Type B pancreatic cell (in vitro differentiated cells): ENCODE results near the gene PYCARD. TPM values are rescaled to one million over a fixed set of nuclear protein-coding genes. Genes with fewer than 3 reads are reported as not detected.

ENCODE experiments used
- DNase-seq: peaks from one replicate; pipeline ENCODE4 v3.0.0; 2021; ENCODE audit warnings: mixed read lengths; ENCODE audit not compliant: unreplicated experiment; ENCODE audit errors: extremely low spot score
- H3K27ac Mint-ChIP-seq: 2 replicates; pipeline ENCODE4 v1.8.0; 2021; ENCODE audit warnings: mild to moderate bottlenecking, mixed read lengths
- H3K27me3 Mint-ChIP-seq: 2 replicates; pipeline ENCODE4 v1.8.0; 2021; ENCODE audit warnings: mixed read lengths
- H3K36me3 Mint-ChIP-seq: 2 replicates; pipeline ENCODE4 v1.8.0; 2021; ENCODE audit warnings: mixed read lengths
- H3K4me1 Mint-ChIP-seq: one replicate; pipeline ENCODE4 v1.8.0; 2021; ENCODE audit warnings: mixed read lengths; ENCODE audit not compliant: unreplicated experiment
- H3K4me3 Mint-ChIP-seq: 2 replicates; pipeline ENCODE4 v1.8.0; 2021; ENCODE audit warnings: mild to moderate bottlenecking, mixed read lengths
- H3K9me3 Mint-ChIP-seq: 2 replicates; pipeline ENCODE4 v1.8.0; 2021; ENCODE audit warnings: mixed read lengths
- total RNA-seq: library from RNA; stranded (reverse); gene quantifications from 2 replicates; pipeline ENCODE4 v1.2.1, GENCODE V29; 2021; ENCODE audit warnings: low replicate concordance
- TF ChIP-seq, protein P1 (sequence below): fragments of 200-600 bp; sonication (generic); conservative IDR thresholded peaks from 2 replicates; pipeline ENCODE4 v1.5.0; 2021; ENCODE audit warnings: antibody characterized with exemption, mild to moderate bottlenecking

PYCARD gene
- total RNA-seq, 1 donor from 2014 or later = 8.2 TPM

DNA sequence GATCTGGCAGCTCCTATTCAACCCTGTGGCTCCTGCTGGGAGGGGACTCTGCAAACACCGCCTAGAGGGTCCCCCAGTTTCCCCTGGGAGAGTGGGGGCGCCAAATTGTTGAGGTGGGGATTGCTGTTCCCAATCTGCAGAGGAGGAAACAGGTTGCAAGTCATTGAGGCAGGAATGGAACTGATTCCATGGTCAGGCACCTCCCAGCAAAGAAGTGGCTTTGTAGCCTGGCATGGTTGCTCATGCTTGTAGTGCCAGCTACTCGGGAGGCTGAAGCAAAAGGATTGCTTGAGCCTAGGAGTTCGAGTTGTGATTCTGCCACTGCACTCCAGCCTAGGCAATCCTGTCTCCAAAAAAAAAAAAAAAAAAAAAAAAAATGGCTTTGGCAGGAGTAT is 14.6 kb upstream of the PYCARD start:
- TF ChIP-seq, protein P1, sequence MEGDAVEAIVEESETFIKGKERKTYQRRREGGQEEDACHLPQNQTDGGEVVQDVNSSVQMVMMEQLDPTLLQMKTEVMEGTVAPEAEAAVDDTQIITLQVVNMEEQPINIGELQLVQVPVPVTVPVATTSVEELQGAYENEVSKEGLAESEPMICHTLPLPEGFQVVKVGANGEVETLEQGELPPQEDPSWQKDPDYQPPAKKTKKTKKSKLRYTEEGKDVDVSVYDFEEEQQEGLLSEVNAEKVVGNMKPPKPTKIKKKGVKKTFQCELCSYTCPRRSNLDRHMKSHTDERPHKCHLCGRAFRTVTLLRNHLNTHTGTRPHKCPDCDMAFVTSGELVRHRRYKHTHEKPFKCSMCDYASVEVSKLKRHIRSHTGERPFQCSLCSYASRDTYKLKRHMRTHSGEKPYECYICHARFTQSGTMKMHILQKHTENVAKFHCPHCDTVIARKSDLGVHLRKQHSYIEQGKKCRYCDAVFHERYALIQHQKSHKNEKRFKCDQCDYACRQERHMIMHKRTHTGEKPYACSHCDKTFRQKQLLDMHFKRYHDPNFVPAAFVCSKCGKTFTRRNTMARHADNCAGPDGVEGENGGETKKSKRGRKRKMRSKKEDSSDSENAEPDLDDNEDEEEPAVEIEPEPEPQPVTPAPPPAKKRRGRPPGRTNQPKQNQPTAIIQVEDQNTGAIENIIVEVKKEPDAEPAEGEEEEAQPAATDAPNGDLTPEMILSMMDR = no peak
- Mint-ChIP-seq H3K4me1 (peaks cover 3% of the 10 kb centered on the region), H3K9me3 (no peaks in the 10 kb centered on the region), H3K27me3 (peaks cover 87% of the 10 kb centered on the region), H3K4me3 (no peak overlapping the region), H3K36me3 (no peaks in the 10 kb centered on the region), H3K27ac (no peak overlapping the region)
- no peak for DNase-seq

GRCh38 chr16:31216422-31217135 is 14.0 kb upstream of the PYCARD start, which contains the start of gene PYDC1:
PYDC1 (minus strand) TSS chr16:31217135; CDS start chr16:31217028, 107 bp downstream.
- H3K36me3 Mint-ChIP-seq = no peaks in the 10 kb centered on the region
- H3K27ac Mint-ChIP-seq = no peak within 1 kb of the TSS
- H3K4me3 Mint-ChIP-seq = peak within 1 kb of the TSS; percentile 80
- TF ChIP-seq, protein P1 = no peak
- H3K4me1 Mint-ChIP-seq = peaks cover 3% of the 10 kb centered on the region
- H3K27me3 Mint-ChIP-seq = peaks cover 88% of the 10 kb centered on the region
- DNase-seq = no peak
- no peaks in the 10 kb centered on the region for H3K9me3 Mint-ChIP-seq

GRCh38 chr16:31215287-31216162 is 13.0 kb upstream of the PYCARD start:
- peaks cover 84% of the 10 kb centered on the region for H3K27me3 Mint-ChIP-seq

DNA sequence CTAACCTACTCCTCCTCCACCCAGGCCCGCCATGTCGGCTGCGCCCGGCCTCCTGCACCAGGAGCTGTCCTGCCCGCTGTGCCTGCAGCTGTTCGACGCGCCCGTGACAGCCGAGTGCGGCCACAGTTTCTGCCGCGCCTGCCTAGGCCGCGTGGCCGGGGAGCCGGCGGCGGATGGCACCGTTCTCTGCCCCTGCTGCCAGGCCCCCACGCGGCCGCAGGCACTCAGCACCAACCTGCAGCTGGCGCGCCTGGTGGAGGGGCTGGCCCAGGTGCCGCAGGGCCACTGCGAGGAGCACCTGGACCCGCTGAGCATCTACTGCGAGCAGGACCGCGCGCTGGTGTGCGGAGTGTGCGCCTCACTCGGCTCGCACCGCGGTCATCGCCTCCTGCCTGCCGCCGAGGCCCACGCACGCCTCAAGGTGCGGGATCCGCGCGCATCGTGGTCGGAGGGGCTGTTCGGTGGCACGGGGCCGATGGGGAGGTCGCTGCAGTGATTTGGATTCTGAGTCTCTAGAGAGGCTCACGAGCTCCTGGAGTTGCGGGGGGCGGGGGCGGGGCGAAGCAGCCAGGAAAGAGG is 12.2 kb upstream of the PYCARD start:
- Mint-ChIP-seq H3K9me3 (no peaks in the 10 kb centered on the region), H3K4me3 (peak overlapping the region; percentile 80), H3K36me3 (no peaks in the 10 kb centered on the region), H3K27me3 (peaks cover 87% of the 10 kb centered on the region), H3K27ac (no peak overlapping the region), H3K4me1 (peaks cover 3% of the 10 kb centered on the region)
- TF ChIP-seq, protein P1 = no peak
- no peak for DNase-seq

More at GRCh38 chr16:31215287-31216162, 13.0 kb upstream of the PYCARD start:
- no peaks in the 10 kb centered on the region for H3K9me3 Mint-ChIP-seq
- DNase-seq = no peak
- peaks cover 3% of the 10 kb centered on the region for H3K4me1 Mint-ChIP-seq
- no peaks in the 10 kb centered on the region for H3K36me3 Mint-ChIP-seq
- TF ChIP-seq, protein P1 = no peak
- H3K4me3 Mint-ChIP-seq = peak overlapping the region; percentile 80
- H3K27ac Mint-ChIP-seq = no peak overlapping the region

- Mint-ChIP-seq H3K27me3 (peaks cover 88% of the 10 kb centered on the region), H3K9me3 (no peaks in the 10 kb centered on the region), H3K36me3 (no peaks in the 10 kb centered on the region), H3K4me3 (peak within 1 kb of the TSS; percentile 80), H3K4me1 (peaks cover 3% of the 10 kb centered on the region), H3K27ac (no peak within 1 kb of the TSS)
- TF ChIP-seq, protein P1 = no peak
- DNase-seq = no peak
These were observed 11.5 kb upstream of the PYCARD start, which contains the start of gene TRIM72 for GRCh38 chr16:31213877-31214707. TRIM72 (plus strand) TSS chr16:31214119; CDS start chr16:31214739, 620 bp downstream.
